C1 segment of cervical spinal cord (tissue), 14 donors: ENCODE measurements around the gene UBE2Q2.
A peak's percentile ranks its signal among the peaks of the same experiment; 100 is the strongest.
"Not testable (repeated sequence)": the region's sequence is repeated elsewhere in the genome, so short reads cannot be mapped to it uniquely, and the experiment has no call there.

Source experiments
- DNase-seq, 14 donors: peaks; one replicate each; lab custom pipeline; 2025; lab: John Stamatoyannopoulos, UW

UBE2Q2 gene

DNA sequence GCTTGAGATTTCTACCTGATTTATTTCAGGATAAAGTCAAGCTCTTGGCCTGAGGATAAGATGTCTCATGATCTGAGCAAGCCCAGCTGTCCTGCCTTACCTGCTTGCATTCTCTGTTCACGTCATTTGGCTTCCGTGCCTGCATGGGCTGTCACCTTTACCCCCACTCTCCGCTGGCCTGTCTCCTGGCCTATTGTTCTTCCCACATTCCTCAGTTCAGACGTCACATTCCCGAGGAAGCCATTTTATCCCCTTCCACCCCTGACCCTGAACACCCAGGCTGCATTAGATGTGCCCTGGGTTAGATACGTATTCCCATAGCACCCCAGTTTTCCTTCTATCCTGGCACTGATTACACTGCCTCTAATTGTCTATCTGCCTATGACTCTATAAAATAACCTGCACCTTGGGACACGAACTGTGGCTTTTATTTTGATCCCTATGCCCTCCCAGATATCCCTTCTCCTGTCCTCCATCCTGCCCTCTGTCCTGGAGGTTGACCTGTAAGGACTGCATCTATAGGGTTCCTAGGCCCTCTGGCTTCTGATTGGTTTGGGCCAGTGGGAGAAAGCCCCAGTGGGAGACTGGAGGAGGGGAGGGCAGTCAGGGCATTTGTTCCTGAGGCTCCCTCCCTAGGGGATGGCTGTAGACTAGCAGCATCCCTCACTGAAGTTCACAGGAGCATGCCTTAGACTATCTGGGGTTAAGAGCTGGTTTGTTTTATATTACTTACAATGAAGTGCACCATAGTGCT is 19.2 kb upstream of the UBE2Q2 start:
- DNase-seq, result no peak

DNA sequence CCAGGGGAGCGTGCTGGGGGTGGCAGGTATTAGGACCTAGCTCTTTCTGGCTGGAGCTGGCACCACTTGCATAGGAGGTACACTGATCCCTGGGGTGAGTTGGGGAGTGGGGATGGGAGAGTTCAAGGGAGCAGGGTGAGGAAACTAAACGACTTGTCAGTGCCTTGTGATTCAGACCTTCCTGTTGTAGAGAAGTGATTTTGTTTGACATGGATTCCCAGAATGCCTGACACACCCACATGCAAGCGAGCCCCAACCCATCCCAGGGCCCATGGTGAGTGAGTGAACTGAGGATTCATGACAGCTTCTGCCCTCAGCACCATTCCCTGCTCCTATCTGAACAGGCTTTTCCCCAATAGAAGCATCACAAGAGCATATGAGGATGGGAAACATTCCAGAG is 15.6 kb upstream of the UBE2Q2 start:
- DNase-seq, result no peak

DNA sequence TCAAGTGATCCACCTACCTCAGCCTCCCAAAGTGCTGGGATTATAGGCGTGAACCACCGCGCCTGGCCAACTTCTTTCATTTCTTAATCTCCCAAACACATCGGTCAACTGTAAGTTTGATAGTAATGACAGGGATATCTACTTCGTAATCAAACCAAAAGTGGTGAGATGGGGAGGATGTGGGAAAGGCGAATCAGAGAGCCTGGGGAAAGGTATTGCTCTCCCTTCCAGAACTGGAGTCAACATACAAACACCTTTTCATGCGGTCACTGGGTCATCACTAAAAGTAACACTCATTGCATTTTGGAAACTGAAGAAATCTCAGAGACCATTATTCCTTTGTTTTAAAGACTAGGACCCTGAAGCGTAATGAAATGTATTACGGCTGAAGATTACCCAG is 14.8 kb upstream of the UBE2Q2 start:
- no peak for DNase-seq

DNA sequence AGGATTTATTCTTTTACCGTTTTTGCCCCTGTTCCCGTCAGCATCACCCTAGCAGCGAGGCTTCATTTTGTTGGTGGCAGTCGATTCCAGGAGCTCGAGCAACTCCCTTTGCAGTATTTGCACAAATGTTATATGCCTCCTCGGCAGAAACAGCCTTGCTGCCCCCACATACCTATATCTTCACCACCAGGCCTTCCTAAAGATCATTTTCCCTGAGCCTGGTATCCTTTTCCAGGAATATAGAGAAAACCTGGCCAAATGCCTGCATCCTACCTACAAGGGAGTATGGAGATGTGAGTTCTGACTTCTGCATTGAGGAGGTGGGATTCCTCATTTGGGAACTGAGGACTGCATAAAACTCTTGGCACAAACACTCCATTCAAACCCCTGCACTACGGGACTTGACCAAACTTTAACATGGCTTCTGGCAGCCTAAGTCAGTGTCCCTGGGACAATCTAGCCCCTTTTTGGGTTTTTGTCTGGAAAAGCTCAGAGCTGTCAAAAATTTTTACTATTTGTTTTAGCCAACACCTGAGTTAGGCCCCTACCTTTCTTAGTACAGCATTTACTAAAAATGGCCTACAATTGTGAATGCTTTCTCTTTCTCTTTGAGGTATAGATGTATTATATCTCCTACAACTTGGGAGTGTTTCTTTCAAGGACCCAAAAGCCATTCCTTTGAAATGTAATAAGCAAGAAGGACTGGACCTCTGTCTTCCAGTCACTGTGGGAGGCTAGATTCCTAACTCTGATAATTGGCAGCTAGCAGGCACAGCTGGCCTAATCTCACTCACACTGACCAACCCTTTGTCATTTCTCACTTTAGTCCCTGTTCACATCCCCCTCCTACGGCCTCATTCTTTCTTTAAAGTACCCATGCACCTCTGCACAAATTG is 12.1 kb upstream of the UBE2Q2 start:
- no peak for DNase-seq

DNA sequence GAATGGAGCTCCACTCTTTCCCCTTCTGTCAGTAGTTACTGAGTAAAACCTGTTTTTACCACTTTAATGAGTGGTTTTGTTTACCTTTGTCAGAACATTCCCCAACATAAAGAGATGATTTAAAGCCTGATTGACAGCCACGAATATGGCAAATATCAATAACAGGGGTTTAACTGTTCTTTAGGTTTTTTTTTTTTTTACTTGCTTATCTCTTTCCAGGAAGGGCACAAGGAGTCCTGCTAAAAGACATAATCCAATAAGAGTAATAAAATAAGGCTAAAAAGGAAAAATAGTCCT is 11.5 kb upstream of the UBE2Q2 start:
- DNase-seq, result no peak

DNA sequence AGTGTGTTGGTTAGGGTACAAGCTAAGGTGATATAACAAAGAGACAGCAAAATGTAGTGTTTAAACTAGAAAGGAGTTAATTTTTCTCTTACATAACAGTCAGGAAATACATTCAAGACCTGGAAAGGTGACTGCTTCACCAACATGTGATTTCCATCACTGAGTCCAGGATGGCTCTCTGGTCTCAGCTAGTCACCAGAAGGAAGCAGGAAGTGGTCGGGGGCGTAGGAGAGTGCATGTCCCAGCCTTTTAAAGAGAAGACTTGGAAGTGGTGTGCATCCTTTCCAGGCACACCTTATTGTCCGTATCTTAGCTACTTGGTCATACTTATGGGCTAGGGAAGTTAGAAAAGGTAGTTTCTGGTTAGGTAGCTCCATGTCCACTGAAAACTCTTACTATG is 11.1 kb upstream of the UBE2Q2 start:
- DNase-seq, result no peak

DNA sequence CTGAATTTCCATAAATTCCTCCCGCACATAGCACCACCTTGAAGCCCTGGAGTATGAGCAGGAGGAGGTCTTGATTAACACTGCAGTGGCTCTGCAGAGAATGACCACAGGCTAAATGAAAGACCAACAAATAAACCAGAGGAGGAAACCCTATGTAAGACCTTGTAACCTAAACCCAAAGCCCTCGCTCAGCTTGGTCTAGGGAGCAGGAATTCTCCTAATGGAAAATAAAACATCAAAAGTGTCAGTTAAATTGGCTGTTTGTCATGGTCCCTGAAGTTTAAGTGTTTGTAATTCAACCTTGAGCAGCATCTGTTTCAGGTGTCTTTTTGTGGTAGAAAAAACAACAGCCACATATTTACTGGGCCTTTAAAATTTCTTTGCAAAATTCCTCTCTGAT is 9.2 kb upstream of the UBE2Q2 start:
- no peak for DNase-seq

DNA sequence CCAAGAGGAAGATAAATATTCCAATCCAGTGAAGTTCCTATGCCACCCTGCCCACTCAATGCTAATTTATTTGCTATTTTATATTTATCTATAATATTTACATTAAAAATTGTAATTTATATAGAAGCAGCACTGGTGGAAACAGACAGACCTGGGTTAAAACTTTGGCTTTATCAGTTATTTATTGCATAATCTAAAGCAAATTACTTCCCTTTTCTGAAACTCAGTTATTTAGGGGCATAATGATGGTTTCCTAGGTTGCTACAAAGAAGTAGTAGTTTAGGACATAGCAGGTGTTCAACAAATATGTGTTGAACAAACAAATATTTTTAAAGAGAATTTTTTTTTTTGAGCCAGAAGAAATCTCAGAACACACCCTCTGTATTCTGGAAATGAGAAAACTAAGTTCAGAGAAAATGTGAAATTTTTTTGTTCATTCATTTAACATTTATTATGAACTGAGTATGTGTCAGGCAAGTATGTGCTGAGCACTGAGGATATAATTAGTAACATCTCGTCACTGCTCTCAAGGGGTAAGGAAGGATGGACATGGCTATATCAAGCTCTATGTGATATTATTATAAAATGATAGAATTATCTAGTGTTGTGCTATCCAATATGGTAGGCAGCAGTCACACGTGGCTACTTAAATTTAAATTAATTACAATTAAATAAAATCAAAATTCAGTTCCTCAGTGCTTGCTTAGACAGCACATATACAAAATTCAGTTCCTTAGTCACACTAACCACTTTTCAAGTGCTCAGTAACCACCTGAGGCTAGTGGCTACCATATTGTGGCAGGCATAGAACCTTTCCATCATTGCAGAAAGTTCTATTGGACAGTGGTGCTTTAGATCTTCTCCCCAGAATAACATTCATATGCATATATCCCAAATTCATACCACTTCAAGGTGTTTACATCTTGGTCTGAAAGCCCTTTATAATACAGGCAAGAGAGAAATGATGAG is 7.0 kb upstream of the UBE2Q2 start:
- no peak for DNase-seq

DNA sequence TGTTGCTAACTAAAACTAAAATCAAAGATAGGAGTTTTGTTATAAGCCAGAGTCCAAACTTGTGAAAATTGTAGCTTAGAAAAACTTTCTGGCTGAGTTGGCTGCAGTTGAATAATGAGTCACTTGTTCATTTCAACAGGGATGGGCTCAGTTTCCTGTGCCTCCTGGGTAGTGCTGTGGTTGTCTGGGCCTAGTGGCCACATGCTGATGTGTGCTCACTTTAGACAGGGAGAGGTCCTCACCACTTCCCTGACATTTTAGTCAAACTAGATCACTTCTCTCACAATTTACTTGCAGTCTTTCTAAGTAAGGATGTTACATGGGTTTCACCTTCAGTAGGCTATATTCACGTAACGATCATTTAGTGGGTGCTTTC is 6.3 kb upstream of the UBE2Q2 start:
- DNase-seq, result no peak

DNA sequence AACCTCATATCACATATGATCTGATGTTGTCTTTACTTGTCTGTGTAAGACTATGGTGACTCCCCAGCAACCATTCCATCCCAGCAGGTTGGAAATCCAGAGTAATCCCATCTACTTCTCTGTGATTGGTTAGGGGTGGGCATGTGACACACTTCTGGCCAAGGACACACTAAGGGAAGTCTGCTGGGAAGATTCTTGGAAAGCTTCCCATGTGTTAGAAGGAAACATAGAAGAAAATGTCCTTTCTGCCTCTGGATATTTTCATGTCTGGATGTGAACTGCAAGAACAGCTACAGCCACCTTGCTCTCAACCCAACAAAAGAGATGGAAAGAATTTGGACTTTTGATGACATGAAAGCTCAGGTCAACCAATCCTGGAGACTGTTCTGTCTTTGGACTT is 2.6 kb upstream of the UBE2Q2 start:
- no peak for DNase-seq

DNA sequence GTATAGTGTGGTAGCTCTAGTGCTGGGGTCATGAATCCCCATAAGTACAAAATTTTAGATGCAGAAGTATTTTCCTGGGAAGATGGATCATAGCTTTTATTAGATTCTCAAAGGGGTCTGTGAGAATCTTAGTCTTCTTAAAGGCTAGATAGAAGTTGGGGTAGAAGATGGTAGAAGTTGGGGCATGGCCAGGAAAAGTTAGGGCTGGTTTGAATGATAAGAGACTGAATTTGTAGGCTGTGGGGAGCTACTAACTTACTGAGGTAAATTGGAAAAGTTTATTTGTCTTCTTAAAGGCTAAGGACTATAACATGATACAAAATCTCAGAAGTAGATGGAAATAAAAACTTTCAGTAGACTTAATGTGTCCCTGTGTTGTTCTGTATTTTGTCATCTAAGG is 1.6 kb upstream of the UBE2Q2 start:
- no peak for DNase-seq

DNA sequence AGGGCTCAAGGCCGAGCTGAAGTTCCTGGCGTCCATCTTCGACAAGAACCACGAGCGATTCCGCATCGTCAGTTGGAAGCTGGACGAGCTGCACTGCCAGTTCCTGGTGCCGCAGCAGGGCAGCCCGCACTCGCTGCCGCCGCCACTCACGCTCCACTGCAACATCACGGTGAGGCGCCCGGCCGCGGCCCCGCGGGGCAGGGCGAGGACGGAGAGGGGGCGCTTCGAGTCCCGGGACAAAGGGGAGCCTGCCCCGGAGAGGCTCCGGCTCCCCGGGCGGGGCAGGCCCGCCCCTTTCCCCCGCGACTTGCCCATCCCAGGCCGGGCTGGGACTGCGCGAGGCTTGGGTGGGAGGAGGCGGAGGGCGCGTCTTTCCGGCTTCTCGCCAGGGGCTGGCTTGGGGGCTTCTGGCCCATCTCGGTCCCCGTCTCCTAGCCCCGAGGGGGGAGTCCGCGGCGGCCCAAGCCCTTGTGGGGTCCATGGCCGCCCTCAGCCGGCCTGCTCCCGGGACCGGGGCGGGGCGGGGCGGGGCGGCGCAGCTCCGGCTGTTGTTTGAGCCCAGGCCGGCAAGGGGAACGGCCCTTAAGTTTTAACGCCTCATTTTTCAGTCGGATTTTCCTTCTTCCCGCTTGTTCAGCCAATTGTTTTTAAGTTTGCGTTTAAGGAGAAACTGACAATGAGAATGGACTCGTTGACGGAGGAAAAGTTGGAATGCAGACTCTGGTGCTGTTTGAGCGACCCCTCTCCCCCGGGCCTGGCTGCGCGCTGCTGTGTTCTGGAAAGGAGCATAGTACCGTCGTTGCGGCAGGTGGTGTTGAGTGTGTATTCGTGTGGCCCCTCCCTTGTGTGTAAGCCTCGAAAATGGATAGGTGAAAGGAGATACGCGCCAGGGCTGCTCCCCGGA is 683 bp downstream of the UBE2Q2 start:
- peak in 13 of 14 donors; percentile 11 to 71 (median 52) for DNase-seq

DNA sequence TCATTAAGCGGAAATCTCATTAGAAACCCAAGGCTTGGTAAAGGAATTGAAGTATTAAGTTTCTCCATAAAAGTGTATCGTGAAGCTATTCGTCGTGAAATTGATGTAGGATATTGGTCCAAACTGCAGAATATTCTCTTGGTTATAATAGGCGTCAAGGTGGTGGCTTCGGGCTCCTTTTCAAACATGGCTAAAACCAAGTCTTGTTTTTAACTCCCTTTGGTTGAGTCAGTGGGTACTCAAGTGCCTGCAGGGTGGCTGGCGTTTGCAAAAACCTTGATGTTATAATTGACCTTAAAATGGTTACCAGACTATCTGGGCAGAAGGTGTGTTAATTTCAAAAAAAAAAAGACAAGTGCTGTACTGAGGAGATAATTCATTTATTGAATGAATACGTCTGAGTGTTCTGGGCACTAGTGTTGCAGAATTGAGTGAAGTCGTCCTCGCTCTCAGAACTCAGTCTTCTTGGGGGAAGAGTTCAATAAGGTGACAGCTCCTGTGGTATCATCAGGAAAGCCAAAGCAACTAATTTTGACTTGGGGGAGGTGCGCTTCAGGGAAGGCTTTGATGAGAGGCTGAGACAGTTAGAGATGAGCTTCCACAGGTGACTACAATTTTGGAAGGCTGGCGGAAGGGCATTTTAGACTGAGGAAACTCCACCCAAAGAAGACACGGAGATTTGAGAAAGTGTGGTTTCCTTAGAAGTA is 1.5 kb downstream of the UBE2Q2 start:
- no peak for DNase-seq

DNA sequence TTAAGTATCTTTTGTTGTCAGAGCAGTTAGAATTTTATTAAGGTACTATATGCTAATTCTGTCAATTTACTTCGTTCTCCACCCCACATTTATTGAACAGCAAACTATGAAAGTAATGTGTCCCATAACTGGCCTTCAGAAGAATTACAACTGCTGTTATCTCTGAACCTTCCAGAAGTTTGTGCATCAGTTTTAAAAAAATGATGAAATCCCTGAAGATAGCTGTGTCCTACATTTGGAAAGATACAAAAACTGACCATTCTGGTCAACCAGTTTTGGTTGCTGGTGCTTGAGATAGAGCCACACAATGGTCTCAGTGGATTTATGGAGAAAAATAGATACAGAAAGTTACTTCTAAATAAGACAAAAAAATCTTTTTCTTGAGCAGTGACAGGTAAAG is 5.9 kb downstream of the UBE2Q2 start:
- DNase-seq, result no peak

DNA sequence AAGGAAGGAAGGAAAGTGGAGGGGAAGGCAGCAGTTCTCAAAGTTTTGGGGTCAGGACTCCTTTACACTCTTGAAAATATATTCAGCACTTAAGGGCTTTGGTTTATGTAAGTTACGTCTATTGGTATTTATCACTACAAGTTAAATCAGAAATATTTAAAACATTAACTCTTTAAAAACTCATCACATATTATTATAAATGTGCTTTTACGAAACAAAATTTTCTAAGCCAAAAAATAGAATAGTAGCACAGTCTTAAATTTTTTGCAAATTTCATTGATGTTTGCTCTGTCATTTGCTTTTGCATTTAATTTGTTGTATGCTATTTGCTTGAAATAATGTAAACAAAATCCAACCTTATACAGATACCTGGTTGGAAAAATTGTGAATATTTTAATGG is 7.5 kb downstream of the UBE2Q2 start:
- no peak for DNase-seq

DNA sequence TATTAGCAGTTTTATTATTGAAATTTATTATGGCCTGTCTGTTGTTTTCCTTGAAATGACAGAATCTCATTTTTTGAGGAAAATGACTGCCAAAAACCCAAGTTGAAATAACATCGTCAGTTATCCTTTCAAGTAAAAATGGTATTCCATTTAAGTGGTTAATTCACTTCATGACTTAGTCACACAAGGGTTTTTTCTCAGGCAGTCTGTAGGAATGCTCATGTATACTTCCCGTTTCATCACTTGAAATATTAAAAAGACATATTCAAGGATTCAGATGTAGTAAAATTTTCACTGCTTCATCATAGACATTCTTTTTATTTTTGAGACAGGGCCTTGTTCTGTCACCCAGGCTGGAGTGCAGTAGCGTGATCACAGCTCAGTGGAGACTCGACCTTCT is 8.3 kb downstream of the UBE2Q2 start:
- not testable (repeated sequence) for DNase-seq

DNA sequence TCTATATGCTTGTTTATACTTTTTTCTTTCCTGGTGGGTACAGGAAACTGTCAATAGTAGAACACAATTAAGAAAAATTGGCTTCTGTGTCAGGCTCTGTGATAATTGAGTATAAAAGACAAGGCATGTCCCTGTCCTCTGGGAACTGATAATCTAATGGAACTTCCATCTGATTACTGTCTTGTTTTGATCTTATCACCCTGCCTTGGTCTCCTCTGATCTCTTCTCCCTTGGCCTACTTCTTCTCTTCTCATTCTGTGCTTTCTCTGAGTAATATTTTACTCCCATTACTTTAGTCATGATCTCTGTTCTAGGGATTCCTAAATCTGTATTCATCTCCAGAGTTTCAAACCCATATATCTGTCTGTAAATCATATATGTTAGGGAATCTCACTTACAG is 14.6 kb downstream of the UBE2Q2 start:
- DNase-seq, result no peak

DNA sequence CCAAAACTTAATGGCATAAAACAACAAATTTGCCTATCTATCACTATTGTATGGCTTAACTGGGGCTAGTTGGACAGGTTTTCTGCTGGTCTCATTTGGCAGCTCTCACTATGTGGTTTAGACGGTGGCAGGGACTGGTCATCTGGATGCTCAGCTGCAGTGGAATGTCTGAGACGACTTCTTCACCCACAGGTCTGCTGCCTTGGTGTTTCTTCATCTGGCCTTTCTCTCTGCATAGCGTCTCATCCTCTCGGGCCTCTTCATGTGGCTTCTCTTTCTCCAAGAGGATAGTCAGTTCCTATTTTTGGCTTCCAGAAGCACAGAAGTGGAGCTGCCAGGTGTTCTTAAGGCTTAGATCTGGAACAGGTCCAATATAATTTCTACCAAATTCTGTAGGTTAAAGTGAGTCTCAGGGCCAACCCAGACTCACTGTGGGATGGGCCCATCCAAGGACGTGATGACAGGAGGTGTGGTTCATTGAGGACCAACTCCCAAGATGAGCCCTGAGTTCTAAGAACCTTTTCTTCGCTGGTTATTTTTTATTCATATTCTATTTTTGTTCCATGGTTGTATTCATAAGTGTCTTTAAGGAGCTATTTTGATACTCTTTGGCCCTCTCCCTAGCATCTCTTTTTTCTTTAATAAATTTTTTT is 18.6 kb downstream of the UBE2Q2 start:
- no peak for DNase-seq

DNA sequence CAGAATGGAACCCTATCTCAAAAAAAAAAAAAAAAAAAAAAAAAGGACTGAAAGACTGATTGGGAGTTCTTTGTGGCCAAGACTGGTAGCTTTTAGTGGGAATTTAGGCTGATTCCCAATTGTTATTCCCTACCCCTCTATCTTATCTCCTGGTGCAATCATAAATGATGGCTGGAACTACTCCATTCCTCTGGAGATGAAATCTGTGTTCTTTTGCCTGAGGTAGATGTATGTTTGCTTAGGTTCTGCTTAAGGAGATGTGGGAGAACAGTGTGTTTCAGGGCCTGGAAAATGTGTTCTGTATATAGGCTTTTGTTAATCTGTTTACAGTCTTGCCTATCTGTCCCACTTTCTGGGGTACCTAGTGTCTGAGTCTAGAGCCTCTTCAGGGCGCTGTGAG is 19.5 kb downstream of the UBE2Q2 start:
- no peak for DNase-seq
